Stimulated activated CD8-positive, alpha-beta memory T cell treated with anti-CD3 and anti-CD28 coated beads, Interleukin-7, amount 100 ng/mL, for 4 hours (primary cell): ENCODE measurements around the gene PTBP1.

Experiments
- DNase-seq, 2 donors: peaks; one replicate each; pipeline ENCODE4 v3.0.0-alpha.2; 2020; ENCODE audit warnings: low read depth in 2 of 2

PTBP1 gene

GRCh38 chr19:796692-797527 lies at the start of gene PTBP1:
Gene PTBP1, plus strand, starts transcription at chr19:797452. Its CDS starts 46 bp downstream, at chr19:797498.
- DNase-seq: peak; percentile 100

DNA sequence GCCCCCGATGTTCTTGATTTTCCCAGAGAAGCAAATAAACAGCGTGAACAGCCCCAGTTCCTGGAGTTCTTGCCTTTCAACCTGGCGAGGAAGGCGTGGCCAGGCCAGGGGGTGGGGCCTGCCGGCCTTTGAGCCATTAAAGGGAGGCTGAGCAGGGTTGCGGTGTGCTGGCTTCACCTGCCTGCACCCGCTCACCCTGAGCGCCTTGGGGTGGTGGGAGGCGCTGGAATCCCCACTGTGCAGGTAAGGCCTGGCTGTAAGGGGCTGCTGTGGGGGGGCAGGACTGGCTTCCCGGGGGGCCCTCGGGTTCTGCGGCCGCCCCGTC lies 49.0 kb upstream of the PTBP1 start:
- DNase-seq: no peak

DNA sequence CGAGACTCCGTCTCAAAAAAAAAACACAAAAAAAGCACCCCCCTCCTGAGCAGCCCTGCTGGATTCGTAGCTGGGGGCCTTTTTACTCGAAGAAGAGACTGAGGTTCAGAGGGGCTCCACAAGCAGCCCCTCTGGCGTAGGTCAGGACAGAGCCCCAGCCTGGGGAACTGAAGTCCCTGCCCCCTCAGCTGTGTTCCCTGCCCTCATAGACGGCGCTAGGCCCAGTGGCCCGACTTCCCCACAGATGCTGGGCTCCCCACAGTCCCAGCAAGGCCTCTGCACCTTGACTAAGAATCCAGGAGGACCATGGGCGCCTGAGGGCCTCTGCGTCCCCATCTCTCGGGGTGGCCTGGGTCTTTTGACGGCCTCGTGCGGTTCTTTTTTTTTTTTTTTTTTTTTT lies 47.4 kb upstream of the PTBP1 start:
- DNase-seq: no peak

DNA sequence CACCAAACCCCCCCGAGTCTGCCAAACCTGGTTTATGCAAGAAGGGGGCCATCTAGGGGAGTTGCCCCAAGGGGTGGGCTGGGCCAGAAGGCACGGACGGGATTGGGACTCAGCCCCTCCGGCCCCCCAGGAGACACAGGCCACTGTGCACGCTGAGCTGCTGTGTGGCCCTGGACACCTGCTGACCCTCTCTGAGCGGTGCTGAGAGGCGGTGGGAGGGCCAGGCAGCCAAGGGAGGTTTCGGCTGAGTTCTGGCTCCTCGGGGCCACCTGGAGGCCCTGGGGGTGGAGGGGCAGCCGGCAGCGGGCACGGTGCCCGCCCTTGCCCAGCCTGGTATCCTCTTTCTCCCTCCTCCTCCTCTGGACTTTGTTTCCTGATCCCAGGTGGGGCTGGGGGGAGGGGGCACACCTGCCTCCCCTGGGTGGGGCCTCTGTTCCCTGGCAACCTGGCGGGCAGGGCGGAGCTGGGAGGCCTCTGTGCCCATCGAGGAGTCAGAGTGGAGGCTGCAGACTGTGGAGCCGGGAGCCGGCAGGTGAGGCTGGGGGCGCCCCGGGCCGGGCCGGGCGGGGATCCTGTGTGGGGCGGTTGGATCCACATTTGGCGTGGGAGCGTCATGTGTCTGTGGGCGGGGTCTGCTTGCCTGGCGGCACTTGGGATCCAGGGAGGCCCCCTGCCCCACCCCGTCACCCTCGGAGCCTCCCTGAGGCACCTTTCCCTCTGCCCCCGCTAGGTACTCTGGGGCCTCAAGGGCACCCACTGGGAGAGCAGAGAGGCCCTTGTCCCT lies 46.4 kb upstream of the PTBP1 start, which contains the start of gene MISP:
Gene MISP (plus strand): TSS at position 473 of the 784 bp plus-strand sequence. CDS start 5,835 bp downstream, outside the sequence.
- no peak for DNase-seq

- no peak for DNase-seq
Observed at GRCh38 chr19:751501-752341, 45.5 kb upstream of the PTBP1 start.

- DNase-seq: no peak
Observed at GRCh38 chr19:752652-753517, 44.4 kb upstream of the PTBP1 start.

DNA sequence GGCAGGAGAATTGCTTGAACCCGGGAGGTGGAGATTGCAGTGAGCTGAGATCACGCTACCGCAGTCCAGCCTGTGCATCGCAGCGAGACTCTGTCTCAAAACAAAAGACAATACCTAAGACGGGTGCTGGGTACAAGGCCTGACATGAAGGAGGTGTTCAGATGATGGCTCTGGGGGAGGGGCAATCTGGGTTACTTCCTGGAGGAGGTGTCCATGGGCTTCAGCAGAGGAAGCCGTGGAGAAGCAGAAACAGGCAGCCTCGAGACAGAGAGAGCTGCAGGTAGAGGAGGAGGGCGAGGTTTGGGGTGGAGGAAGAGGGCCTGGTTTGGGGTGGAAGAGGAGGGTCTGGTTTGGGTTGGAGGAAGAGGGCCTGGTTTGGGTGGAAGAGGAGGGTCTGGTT lies 42.7 kb upstream of the PTBP1 start:
- no peak for DNase-seq

GRCh38 chr19:755063-755462 lies 42.2 kb upstream of the PTBP1 start:
- no peak for DNase-seq

DNA sequence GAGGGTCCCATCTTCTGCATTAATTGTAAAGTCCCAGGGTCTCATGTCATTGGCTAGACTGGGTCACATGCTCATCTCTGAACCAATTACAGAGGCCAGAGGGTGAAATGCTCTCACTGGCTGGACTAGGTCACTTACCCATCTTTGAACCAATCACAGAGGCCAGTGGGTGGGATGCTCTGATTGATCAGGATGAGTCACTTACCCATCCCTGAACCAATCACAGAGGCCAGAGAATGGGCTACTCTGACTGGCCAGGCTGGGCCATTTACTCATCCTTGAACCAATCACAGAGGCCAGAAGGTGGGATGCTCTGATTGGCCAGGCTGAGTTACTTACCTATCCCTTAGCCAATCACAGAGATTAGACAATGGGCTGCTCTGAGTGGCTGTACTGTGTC lies 41.0 kb upstream of the PTBP1 start:
- no peak for DNase-seq

DNA sequence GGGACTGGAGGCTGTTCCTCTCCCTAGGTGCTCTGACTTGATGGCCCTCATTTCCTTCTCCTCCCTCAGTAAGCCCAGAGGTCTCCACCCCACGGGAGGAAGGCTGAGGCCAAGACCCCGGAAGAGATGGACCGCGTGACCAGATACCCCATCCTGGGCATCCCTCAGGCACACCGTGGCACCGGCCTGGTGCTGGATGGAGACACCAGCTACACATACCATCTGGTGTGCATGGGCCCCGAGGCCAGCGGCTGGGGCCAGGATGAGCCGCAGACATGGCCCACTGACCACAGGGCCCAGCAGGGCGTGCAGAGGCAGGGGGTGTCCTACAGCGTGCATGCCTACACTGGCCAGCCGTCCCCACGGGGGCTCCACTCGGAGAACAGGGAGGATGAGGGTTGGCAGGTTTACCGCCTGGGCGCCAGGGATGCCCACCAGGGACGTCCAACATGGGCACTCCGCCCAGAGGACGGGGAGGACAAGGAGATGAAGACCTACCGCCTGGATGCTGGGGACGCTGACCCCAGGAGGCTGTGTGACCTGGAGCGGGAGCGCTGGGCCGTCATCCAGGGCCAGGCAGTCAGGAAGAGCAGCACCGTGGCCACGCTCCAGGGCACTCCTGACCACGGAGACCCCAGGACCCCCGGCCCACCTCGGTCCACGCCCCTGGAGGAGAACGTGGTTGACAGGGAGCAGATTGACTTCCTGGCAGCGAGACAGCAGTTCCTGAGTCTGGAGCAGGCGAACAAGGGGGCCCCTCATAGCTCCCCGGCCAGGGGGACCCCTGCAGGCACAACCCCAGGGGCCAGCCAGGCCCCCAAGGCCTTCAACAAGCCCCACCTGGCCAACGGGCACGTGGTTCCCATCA lies 40.2 kb upstream of the PTBP1 start:
- no peak for DNase-seq

DNA sequence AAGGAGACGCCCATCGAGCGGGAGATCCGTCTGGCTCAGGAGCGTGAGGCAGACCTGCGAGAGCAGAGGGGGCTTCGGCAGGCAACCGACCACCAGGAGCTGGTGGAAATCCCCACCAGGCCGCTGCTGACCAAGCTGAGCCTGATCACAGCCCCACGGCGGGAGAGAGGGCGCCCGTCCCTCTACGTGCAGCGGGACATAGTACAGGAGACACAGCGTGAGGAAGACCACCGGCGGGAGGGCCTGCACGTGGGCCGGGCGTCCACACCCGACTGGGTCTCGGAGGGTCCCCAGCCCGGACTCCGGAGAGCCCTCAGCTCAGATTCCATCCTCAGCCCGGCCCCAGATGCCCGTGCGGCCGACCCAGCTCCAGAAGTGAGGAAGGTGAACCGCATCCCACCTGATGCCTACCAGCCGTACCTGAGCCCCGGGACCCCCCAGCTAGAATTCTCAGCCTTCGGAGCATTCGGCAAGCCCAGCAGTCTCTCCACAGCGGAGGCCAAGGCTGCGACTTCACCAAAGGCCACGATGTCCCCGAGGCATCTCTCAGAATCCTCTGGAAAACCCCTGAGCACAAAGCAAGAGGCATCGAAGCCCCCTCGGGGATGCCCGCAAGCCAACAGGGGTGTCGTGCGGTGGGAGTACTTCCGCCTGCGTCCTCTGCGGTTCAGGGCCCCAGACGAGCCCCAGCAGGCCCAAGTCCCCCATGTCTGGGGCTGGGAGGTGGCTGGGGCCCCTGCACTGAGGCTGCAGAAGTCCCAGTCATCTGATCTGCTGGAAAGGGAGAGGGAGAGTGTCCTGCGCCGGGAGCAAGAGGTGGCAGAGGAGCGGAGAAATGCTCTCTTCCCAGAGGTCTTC lies 39.2 kb upstream of the PTBP1 start:
- DNase-seq: no peak

DNA sequence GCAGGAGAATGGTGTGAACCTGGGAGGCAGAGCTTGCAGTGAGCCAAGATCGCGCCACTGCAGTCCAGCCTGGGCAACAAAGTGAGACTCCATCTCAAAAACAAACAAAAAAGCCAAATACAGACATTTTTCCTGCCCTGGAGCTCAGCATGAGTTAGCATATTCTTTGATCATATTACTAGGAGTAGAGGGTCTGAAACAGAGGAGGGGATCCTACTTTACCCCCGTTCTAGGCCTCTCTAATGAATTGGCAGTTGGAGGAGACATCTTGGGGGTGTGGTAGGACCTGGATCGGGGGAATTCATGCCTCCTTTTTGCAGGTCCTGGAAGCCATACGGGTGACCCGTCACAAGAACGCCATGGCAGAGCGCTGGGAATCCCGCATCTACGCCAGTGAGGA lies 34.1 kb upstream of the PTBP1 start:
- no peak for DNase-seq

GRCh38 chr19:763869-764268 lies 33.4 kb upstream of the PTBP1 start:
- no peak for DNase-seq

GRCh38 chr19:764301-764700 lies 33.0 kb upstream of the PTBP1 start:
- no peak for DNase-seq

- no peak for DNase-seq
Observed at GRCh38 chr19:765179-765738, 32.0 kb upstream of the PTBP1 start.

DNA sequence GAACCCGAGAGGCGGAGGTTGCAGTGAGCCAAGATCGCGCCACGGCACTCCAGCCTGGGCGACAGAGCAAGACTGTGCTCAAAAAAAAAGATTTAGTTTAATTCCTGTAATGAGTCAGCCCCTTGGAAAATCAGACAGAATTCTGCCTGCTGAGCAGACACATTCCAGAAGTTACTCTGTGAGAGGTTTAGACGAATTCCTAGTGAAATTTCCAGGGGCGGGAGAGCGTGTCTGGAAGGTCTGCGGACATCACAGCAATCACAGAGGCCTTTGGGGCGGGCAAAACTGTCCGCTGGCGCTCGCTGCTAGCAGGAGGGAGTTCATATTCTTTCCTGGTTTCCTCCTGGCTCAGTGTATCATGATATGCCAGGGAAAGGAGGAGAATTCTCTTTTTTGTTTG lies 28.8 kb upstream of the PTBP1 start:
- DNase-seq: no peak

- no peak for DNase-seq
Observed at GRCh38 chr19:769616-770015, 27.6 kb upstream of the PTBP1 start.

DNA sequence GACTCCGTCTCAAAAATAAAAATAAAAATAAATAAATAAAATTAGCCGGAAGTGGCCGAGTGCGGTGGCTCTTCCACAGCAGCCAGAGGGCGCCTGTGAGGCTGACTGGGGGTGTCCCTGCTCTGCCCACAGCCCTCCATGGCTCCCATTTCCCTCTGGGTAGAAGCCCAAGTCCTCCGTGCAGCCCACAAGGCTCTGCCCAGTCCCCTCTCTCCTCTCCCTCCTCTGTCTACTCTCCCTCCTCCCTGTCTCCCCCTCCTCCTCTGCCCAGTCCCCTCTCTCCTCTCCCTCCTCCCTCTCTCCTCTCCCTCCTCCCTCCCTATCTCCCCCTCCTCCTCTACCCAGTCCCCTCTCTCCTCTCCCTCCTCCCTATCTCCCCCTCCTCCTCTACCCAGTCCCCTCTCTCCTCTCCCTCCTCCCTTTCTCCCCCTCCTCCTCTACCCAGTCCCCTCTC lies 25.9 kb upstream of the PTBP1 start:
- DNase-seq: no peak

DNA sequence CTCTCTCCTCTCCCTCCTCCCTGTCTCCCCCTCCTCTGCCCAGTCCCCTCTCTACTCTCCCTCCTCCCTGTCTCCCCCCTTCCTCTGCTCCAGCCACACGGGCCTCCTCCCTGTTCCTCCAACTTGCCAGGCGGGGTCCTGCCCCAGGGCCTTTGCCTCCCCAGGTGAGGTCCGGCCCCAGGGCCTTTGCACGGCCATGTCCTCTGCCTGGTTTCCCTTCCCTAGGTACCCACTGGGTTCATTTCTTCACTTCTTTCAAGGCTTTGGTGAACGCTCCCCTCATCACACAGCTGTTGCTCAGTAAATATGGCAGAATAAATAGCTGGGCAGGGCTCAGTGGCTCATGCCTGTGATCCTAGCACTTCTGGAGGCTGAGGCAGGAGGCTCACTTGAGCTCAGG lies 25.2 kb upstream of the PTBP1 start:
- no peak for DNase-seq
